ENCODE results near the gene GRM8.

GRCh38 chr7:127230192-127230925, 22.4 kb downstream of the GRM8 start:
- TF ChIP-seq CTCF (conservative IDR thresholded peaks at IDR 0.05; ENCODE audit: low read length) = no peak
- TF ChIP-seq EZH2phosphoT487 (IDR thresholded peaks at IDR 0.05; ENCODE audit: borderline replicate concordance) = no peak
